HK-2 (cell line): ENCODE results near the gene BOD1L1.
"Not testable (repeated sequence)": the region's sequence is repeated elsewhere in the genome, so short reads cannot be mapped to it uniquely, and the experiment has no call there.

ENCODE experiments used
- DNase-seq: peaks from one replicate; pipeline ENCODE4 v3.0.0-alpha.2; 2018; ENCODE audit not compliant: unreplicated experiment

BOD1L1 gene

GRCh38 chr4:13618212-13618806 lies 9.2 kb downstream of the BOD1L1 start:
- no peak for DNase-seq

GRCh38 chr4:13617801-13618200 lies 9.7 kb downstream of the BOD1L1 start:
- DNase-seq, result no peak

GRCh38 chr4:13616597-13616996 lies 10.9 kb downstream of the BOD1L1 start:
- no peak for DNase-seq

GRCh38 chr4:13615161-13615560 lies 12.4 kb downstream of the BOD1L1 start:
- DNase-seq, result no peak

GRCh38 chr4:13612569-13612968 lies 15.0 kb downstream of the BOD1L1 start:
- DNase-seq, result no peak

GRCh38 chr4:13611283-13611842 lies 16.2 kb downstream of the BOD1L1 start:
- no peak for DNase-seq

GRCh38 chr4:13605330-13605729 lies 22.2 kb downstream of the BOD1L1 start:
- DNase-seq, result no peak

GRCh38 chr4:13601848-13602247 lies 25.7 kb downstream of the BOD1L1 start:
- DNase-seq, result no peak

- no peak for DNase-seq
Measured at GRCh38 chr4:13601048-13601447, 26.5 kb downstream of the BOD1L1 start.

GRCh38 chr4:13599159-13599558 lies 28.4 kb downstream of the BOD1L1 start:
- DNase-seq, result peak; percentile 7

- no peak for DNase-seq
Measured at GRCh38 chr4:13597604-13598003, 29.9 kb downstream of the BOD1L1 start.

- DNase-seq, result no peak
Measured at GRCh38 chr4:13597141-13597540, 30.4 kb downstream of the BOD1L1 start.

- no peak for DNase-seq
Measured at GRCh38 chr4:13592220-13592619, 35.3 kb downstream of the BOD1L1 start.

GRCh38 chr4:13590766-13591165 lies 36.8 kb downstream of the BOD1L1 start:
- DNase-seq, result no peak

- DNase-seq, result no peak
Measured at GRCh38 chr4:13588954-13589353, 38.6 kb downstream of the BOD1L1 start.

GRCh38 chr4:13584481-13584880 lies 43.0 kb downstream of the BOD1L1 start:
- no peak for DNase-seq

GRCh38 chr4:13580036-13580435 lies 47.5 kb downstream of the BOD1L1 start:
- DNase-seq, result no peak

- DNase-seq, result no peak
Measured at GRCh38 chr4:13577660-13578059, 49.9 kb downstream of the BOD1L1 start.

- no peak for DNase-seq
Measured at GRCh38 chr4:13570916-13571315, 56.6 kb downstream of the BOD1L1 start.

- DNase-seq, result no peak
Measured at GRCh38 chr4:13567125-13567524, 60.4 kb downstream of the BOD1L1 start.

- DNase-seq, result no peak
Measured at GRCh38 chr4:13562876-13563275, 64.6 kb downstream of the BOD1L1 start.

- DNase-seq, result no peak
Measured at GRCh38 chr4:13561673-13562072, 65.9 kb downstream of the BOD1L1 start.

GRCh38 chr4:13560111-13560510 lies 67.4 kb downstream of the BOD1L1 start:
- not testable (repeated sequence) for DNase-seq

GRCh38 chr4:13559413-13559812 lies 68.1 kb downstream of the BOD1L1 start:
- peak; percentile 35 for DNase-seq
